ENCODE data around the gene RSPH9.

RSPH9 gene

GRCh38 chr6:43671801-43672690 is 27.2 kb downstream of the RSPH9 start:
- Histone ChIP-seq H3K4me3 (ENCODE audit: low read depth in 1 of 2, low read length in 2 of 2) (no peak overlapping the region), H3K27ac (ENCODE audit: low read depth, low read length) (no peak overlapping the region), H3K4me1 (ENCODE audit: insufficient read depth, low read length) (peaks cover 32% of the 10 kb centered on the region), H3K36me3 (ENCODE audit: insufficient read depth, low read length) (peaks cover 58% of the 10 kb centered on the region), H3K27me3 (ENCODE audit: control insufficient read depth in 1 of 2, insufficient read depth in 2 of 2, low read length in 2 of 2) (no peaks in the 10 kb centered on the region), H3K9me3 (ENCODE audit: low read length) (no peaks in the 10 kb centered on the region), H3K9ac (ENCODE audit: low read length) (no peak overlapping the region)

DNA sequence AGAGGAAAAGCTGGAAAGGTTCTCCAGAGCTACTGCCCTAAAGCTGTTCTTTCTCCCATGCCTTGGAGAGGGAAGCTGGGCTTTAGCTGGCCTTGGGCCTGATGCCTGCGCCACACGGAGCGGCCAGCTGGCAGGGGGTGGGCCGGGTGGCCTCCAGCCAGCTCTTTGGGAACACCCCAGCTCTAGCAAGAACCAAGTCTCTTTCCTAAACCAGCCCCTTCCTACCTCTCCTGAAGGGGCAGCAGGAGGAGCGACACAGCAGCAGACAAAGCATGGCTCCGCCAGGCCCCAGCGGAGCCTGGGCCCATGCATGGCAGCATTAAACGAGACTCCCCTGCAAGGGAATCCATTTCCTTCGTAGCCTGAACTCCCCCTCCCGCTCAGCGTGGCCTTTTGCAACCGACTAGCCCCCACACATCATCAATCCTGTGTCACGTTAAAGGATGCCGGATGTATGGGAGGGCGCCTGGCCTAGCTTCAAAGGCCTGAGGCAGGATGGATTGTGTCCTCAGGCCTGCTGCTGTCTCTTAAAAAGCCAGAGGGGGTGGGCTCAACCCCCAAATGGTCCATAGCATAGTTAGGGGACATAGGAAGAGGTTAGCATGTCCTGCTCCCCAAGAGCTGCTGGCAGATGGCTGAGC is 28.7 kb downstream of the RSPH9 start:
- Histone ChIP-seq H3K36me3 (ENCODE audit: insufficient read depth, low read length) (peaks cover 74% of the 10 kb centered on the region), H3K9ac (ENCODE audit: low read length) (no peak overlapping the region)

DNA sequence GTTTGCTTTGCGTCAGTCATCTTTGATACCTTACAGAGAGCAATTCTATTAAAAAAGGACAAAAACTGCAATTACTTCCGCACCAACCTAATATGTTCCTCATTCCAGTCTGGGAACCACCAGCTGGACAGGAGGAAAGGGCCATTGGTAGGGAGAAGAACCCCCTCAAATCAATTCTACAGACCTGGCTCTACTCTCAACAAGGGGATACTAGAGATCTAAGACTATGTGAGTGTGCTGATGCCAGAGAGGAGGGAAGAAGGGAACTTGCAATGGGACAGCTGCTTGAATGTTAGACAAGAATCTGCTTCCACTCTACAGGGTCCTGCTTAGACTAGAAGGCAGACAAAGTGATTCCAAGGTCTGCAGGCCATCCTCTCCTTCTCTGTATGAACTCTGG is 29.5 kb downstream of the RSPH9 start:
- Histone ChIP-seq H3K4me1 (ENCODE audit: insufficient read depth, low read length) (peaks cover 11% of the 10 kb centered on the region), H3K36me3 (ENCODE audit: insufficient read depth, low read length) (peaks cover 80% of the 10 kb centered on the region), H3K4me3 (ENCODE audit: low read depth in 1 of 2, low read length in 2 of 2) (no peak overlapping the region), H3K9ac (ENCODE audit: low read length) (no peak overlapping the region), H3K9me3 (ENCODE audit: low read length) (no peaks in the 10 kb centered on the region), H3K27me3 (ENCODE audit: control insufficient read depth in 1 of 2, insufficient read depth in 2 of 2, low read length in 2 of 2) (no peaks in the 10 kb centered on the region), H3K27ac (ENCODE audit: low read depth, low read length) (no peak overlapping the region)

More for the DNA sequence above, 28.7 kb downstream of the RSPH9 start:
- no peaks in the 10 kb centered on the region for H3K9me3 ChIP-seq (ENCODE audit: low read length)
- H3K4me1 ChIP-seq (ENCODE audit: insufficient read depth, low read length), result peaks cover 18% of the 10 kb centered on the region
- H3K27me3 ChIP-seq (ENCODE audit: control insufficient read depth in 1 of 2, insufficient read depth in 2 of 2, low read length in 2 of 2), result no peaks in the 10 kb centered on the region
- no peak overlapping the region for H3K4me3 ChIP-seq (ENCODE audit: low read depth in 1 of 2, low read length in 2 of 2)
- no peak overlapping the region for H3K27ac ChIP-seq (ENCODE audit: low read depth, low read length)

DNA sequence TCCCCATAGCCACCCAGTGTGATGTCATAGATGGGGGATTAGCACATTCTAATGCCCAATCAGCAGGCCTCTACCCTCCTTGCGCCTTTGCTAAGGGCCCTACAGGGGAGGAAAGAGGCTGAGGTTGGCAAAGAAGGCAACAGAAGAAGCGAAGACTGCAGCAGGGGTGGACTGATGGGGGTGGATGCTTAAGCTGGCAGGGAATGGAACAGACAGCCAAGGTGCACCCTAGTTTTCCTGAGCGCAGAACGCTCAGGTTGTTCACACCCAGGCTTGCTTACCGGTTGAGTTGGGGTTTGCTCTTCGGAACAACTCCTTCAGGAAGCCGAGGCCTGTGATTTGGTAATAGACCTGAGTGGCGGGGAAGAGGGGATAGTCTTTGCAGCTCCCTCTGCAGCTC is 30.1 kb downstream of the RSPH9 start:
- no peak overlapping the region for H3K9ac ChIP-seq (ENCODE audit: low read length)
- no peak overlapping the region for H3K27ac ChIP-seq (ENCODE audit: low read depth, low read length)
- no peaks in the 10 kb centered on the region for H3K9me3 ChIP-seq (ENCODE audit: low read length)
- H3K4me3 ChIP-seq (ENCODE audit: low read depth in 1 of 2, low read length in 2 of 2), result no peak overlapping the region
- H3K4me1 ChIP-seq (ENCODE audit: insufficient read depth, low read length), result peaks cover 4% of the 10 kb centered on the region
- H3K36me3 ChIP-seq (ENCODE audit: insufficient read depth, low read length), result peaks cover 82% of the 10 kb centered on the region
- H3K27me3 ChIP-seq (ENCODE audit: control insufficient read depth in 1 of 2, insufficient read depth in 2 of 2, low read length in 2 of 2), result no peaks in the 10 kb centered on the region

- Histone ChIP-seq H3K4me1 (ENCODE audit: insufficient read depth, low read length) (no peaks in the 10 kb centered on the region), H3K36me3 (ENCODE audit: insufficient read depth, low read length) (peaks cover 86% of the 10 kb centered on the region), H3K27me3 (ENCODE audit: control insufficient read depth in 1 of 2, insufficient read depth in 2 of 2, low read length in 2 of 2) (no peaks in the 10 kb centered on the region), H3K27ac (ENCODE audit: low read depth, low read length) (no peak overlapping the region), H3K4me3 (ENCODE audit: low read depth in 1 of 2, low read length in 2 of 2) (no peak overlapping the region), H3K9me3 (ENCODE audit: low read length) (no peaks in the 10 kb centered on the region), H3K9ac (ENCODE audit: low read length) (no peak overlapping the region)
Observed at GRCh38 chr6:43676962-43677606, 32.2 kb downstream of the RSPH9 start.

GRCh38 chr6:43677759-43678158 is 32.9 kb downstream of the RSPH9 start:
- H3K4me3 ChIP-seq (ENCODE audit: low read depth in 1 of 2, low read length in 2 of 2), result no peak overlapping the region
- no peak overlapping the region for H3K9ac ChIP-seq (ENCODE audit: low read length)
- no peak overlapping the region for H3K27ac ChIP-seq (ENCODE audit: low read depth, low read length)
- H3K9me3 ChIP-seq (ENCODE audit: low read length), result no peaks in the 10 kb centered on the region
- peaks cover 81% of the 10 kb centered on the region for H3K36me3 ChIP-seq (ENCODE audit: insufficient read depth, low read length)
- no peaks in the 10 kb centered on the region for H3K27me3 ChIP-seq (ENCODE audit: control insufficient read depth in 1 of 2, insufficient read depth in 2 of 2, low read length in 2 of 2)
- H3K4me1 ChIP-seq (ENCODE audit: insufficient read depth, low read length), result no peaks in the 10 kb centered on the region

GRCh38 chr6:43678341-43678740 is 33.5 kb downstream of the RSPH9 start:
- Histone ChIP-seq H3K9ac (ENCODE audit: low read length) (no peak overlapping the region), H3K36me3 (ENCODE audit: insufficient read depth, low read length) (peaks cover 79% of the 10 kb centered on the region), H3K4me3 (ENCODE audit: low read depth in 1 of 2, low read length in 2 of 2) (no peak overlapping the region)

DNA sequence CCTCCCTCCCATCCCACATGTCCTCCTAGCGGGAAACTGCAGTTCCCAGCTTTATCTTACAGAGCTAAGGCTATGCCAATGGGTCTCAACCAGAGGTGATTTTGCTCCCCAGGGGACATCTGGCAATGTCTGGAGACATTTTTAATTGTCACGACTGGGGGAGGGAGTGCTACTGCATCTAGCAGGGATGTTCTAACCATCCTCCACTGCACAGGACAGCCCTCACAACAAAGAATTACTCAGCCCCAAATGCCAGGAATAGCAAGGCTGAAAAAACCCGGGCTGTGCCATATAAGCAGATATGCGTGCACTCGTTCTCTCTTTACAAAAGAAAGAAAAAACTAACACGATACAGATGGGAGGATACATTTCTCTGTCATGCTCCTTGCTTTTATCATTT is 34.2 kb downstream of the RSPH9 start:
- H3K9me3 ChIP-seq (ENCODE audit: low read length), result no peaks in the 10 kb centered on the region
- no peak overlapping the region for H3K4me3 ChIP-seq (ENCODE audit: low read depth in 1 of 2, low read length in 2 of 2)
- H3K9ac ChIP-seq (ENCODE audit: low read length), result no peak overlapping the region
- no peak overlapping the region for H3K27ac ChIP-seq (ENCODE audit: low read depth, low read length)
- H3K4me1 ChIP-seq (ENCODE audit: insufficient read depth, low read length), result no peaks in the 10 kb centered on the region
- no peaks in the 10 kb centered on the region for H3K27me3 ChIP-seq (ENCODE audit: control insufficient read depth in 1 of 2, insufficient read depth in 2 of 2, low read length in 2 of 2)
- H3K36me3 ChIP-seq (ENCODE audit: insufficient read depth, low read length), result peaks cover 71% of the 10 kb centered on the region

More at GRCh38 chr6:43678341-43678740, 33.5 kb downstream of the RSPH9 start:
- no peaks in the 10 kb centered on the region for H3K4me1 ChIP-seq (ENCODE audit: insufficient read depth, low read length)
- no peaks in the 10 kb centered on the region for H3K9me3 ChIP-seq (ENCODE audit: low read length)
- H3K27me3 ChIP-seq (ENCODE audit: control insufficient read depth in 1 of 2, insufficient read depth in 2 of 2, low read length in 2 of 2), result no peaks in the 10 kb centered on the region
- no peak overlapping the region for H3K27ac ChIP-seq (ENCODE audit: low read depth, low read length)

- H3K27ac ChIP-seq (ENCODE audit: low read depth, low read length), result no peak overlapping the region
- no peaks in the 10 kb centered on the region for H3K4me1 ChIP-seq (ENCODE audit: insufficient read depth, low read length)
- H3K36me3 ChIP-seq (ENCODE audit: insufficient read depth, low read length), result peaks cover 56% of the 10 kb centered on the region
Observed at GRCh38 chr6:43680308-43681200, 35.7 kb downstream of the RSPH9 start.

GRCh38 chr6:43681303-43681702 is 36.5 kb downstream of the RSPH9 start:
- Histone ChIP-seq H3K9ac (ENCODE audit: low read length) (no peak overlapping the region), H3K27me3 (ENCODE audit: control insufficient read depth in 1 of 2, insufficient read depth in 2 of 2, low read length in 2 of 2) (no peaks in the 10 kb centered on the region), H3K9me3 (ENCODE audit: low read length) (no peaks in the 10 kb centered on the region), H3K36me3 (ENCODE audit: insufficient read depth, low read length) (peaks cover 49% of the 10 kb centered on the region), H3K4me1 (ENCODE audit: insufficient read depth, low read length) (peaks cover 2% of the 10 kb centered on the region), H3K4me3 (ENCODE audit: low read depth in 1 of 2, low read length in 2 of 2) (no peak overlapping the region), H3K27ac (ENCODE audit: low read depth, low read length) (no peak overlapping the region)

More at GRCh38 chr6:43680308-43681200, 35.7 kb downstream of the RSPH9 start:
- no peak overlapping the region for H3K4me3 ChIP-seq (ENCODE audit: low read depth in 1 of 2, low read length in 2 of 2)
- H3K9me3 ChIP-seq (ENCODE audit: low read length), result no peaks in the 10 kb centered on the region
- H3K27me3 ChIP-seq (ENCODE audit: control insufficient read depth in 1 of 2, insufficient read depth in 2 of 2, low read length in 2 of 2), result no peaks in the 10 kb centered on the region
- H3K9ac ChIP-seq (ENCODE audit: low read length), result no peak overlapping the region

Data from muscle layer of colon (tissue), 2 donors.